ENCODE results near the gene APPL1. TPM values are rescaled to one million over a fixed set of nuclear protein-coding genes. Genes with fewer than 3 reads are reported as not detected.
"Not testable (repeated sequence)": the region's sequence is repeated elsewhere in the genome, so short reads cannot be mapped to it uniquely, and the experiment has no call there.

Gene APPL1
- polyA plus RNA-seq, 12 donors = 36.9 to 55.9 (median 44.0) TPM; not detected in 1

GRCh38 chr3:57261119-57261518 lies 33.6 kb downstream of the APPL1 start:
- DNase-seq = no peak

GRCh38 chr3:57261929-57262328 lies 34.4 kb downstream of the APPL1 start:
- DNase-seq = no peak

- no peak for DNase-seq
Observed at GRCh38 chr3:57268416-57268815, 40.9 kb downstream of the APPL1 start.

- DNase-seq = no peak
Observed at GRCh38 chr3:57274845-57275244, 47.3 kb downstream of the APPL1 start.

GRCh38 chr3:57275393-57275792 lies 47.9 kb downstream of the APPL1 start:
- DNase-seq = no peak

- DNase-seq = no peak
Observed at GRCh38 chr3:57278237-57278636, 50.7 kb downstream of the APPL1 start.

GRCh38 chr3:57279685-57280084 lies 52.2 kb downstream of the APPL1 start:
- no peak for DNase-seq

- no peak for DNase-seq
Observed at GRCh38 chr3:57281715-57282114, 54.2 kb downstream of the APPL1 start.

GRCh38 chr3:57283334-57283733 lies 55.8 kb downstream of the APPL1 start:
- no peak for DNase-seq

GRCh38 chr3:57287205-57287604 lies 59.7 kb downstream of the APPL1 start:
- DNase-seq = no peak

- DNase-seq = no peak
Observed at GRCh38 chr3:57288403-57288802, 60.9 kb downstream of the APPL1 start.

- no peak for DNase-seq
Observed at GRCh38 chr3:57292159-57292896, 64.8 kb downstream of the APPL1 start, which contains the start of gene ASB14. ASB14 (minus strand) TSS chr3:57292685; CDS start chr3:57292033, 652 bp downstream.

GRCh38 chr3:57292897-57293526 lies 65.5 kb downstream of the APPL1 start:
- no peak for DNase-seq

GRCh38 chr3:57298041-57298440 lies 70.5 kb downstream of the APPL1 start:
- no peak for DNase-seq

GRCh38 chr3:57303520-57303919 lies 76.0 kb downstream of the APPL1 start:
- DNase-seq = not testable (repeated sequence)

GRCh38 chr3:57309769-57310360 lies 82.3 kb downstream of the APPL1 start:
- no peak for DNase-seq

- no peak for DNase-seq
Observed at GRCh38 chr3:57314204-57314603, 86.7 kb downstream of the APPL1 start.

Other genes with a start within 250 kb of the APPL1 start
- gene SPATA12, start 167.1 kb upstream of the APPL1 start, polyA plus RNA-seq (ENCODE audit: insufficient read length in 12 of 12) = under 1 TPM in 8 of 12 donors, not detected in 4; 0.05 to 0.22 (median 0.12) TPM
- gene IL17RD, start 62.4 kb upstream of the APPL1 start, polyA plus RNA-seq (ENCODE audit: insufficient read length in 12 of 12) = 10 to 100 TPM in 11 of 12 donors, not detected in 1; 21.2 to 35.9 (median 27.0) TPM
- gene HESX1, start 27.8 kb upstream of the APPL1 start, polyA plus RNA-seq (ENCODE audit: insufficient read length in 12 of 12) = 1 to 10 TPM in 10 of 12 donors, not detected in 2; 1.6 to 3.2 (median 2.3) TPM
- gene ASB14, start 65.0 kb downstream of the APPL1 start, polyA plus RNA-seq (ENCODE audit: insufficient read length in 12 of 12) = 1 to 10 TPM in 5 of 12 donors, under 1 TPM in 5, not detected in 2; 0.26 to 1.7 (median 1.1) TPM

All from muscle of arm (tissue), 12 donors.